ENCODE data around the gene ZYG11B.

DNA sequence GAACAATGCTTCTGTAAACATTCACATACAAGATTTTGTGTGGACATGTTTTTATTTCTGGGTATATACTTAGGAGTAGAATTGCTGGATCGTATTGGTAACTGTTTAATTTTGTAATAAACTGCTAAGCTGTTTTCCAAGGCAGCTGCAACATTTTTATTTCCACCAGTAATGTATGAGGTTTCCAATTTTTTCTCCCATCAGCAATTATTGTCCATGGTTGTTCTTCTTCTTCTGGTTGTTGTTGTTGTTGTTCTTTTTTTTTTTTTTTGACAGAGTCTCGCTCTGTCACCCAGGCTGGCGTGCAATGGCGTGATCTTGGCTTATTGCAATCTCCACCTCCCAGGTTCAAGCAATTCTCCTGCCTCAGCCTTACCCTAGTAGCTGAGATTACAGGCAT, 26.9 kb downstream of the ZYG11B start:
- TF ChIP-seq, protein P1, sequence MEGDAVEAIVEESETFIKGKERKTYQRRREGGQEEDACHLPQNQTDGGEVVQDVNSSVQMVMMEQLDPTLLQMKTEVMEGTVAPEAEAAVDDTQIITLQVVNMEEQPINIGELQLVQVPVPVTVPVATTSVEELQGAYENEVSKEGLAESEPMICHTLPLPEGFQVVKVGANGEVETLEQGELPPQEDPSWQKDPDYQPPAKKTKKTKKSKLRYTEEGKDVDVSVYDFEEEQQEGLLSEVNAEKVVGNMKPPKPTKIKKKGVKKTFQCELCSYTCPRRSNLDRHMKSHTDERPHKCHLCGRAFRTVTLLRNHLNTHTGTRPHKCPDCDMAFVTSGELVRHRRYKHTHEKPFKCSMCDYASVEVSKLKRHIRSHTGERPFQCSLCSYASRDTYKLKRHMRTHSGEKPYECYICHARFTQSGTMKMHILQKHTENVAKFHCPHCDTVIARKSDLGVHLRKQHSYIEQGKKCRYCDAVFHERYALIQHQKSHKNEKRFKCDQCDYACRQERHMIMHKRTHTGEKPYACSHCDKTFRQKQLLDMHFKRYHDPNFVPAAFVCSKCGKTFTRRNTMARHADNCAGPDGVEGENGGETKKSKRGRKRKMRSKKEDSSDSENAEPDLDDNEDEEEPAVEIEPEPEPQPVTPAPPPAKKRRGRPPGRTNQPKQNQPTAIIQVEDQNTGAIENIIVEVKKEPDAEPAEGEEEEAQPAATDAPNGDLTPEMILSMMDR (conservative IDR thresholded peaks at IDR 0.05 in 1 of 2, IDR thresholded peaks at IDR 0.05 in 1 of 2; ENCODE audit: extremely low read depth in 1 of 2, insufficient read depth in 1 of 2, low read depth in 1 of 2, low read length in 2 of 2) = no peak
- TF ChIP-seq EZH2 (IDR thresholded peaks at IDR 0.05; ENCODE audit: borderline replicate concordance, low read length) = no peak
